K562 (cell line): ENCODE measurements around the gene GAS2L1. TPM values are rescaled to one million over a fixed set of nuclear protein-coding genes. Genes with fewer than 3 reads are reported as not detected.
A peak's percentile ranks its signal among the peaks of the same experiment; 100 is the strongest.

Experiments used
- ARID3B ChIP-seq: fragments of 250-450 bp; sonication (Bioruptor Pico); IDR thresholded peaks from 2 replicates; pipeline ENCODE4 v1.4.0; 2020; ENCODE audit warnings: borderline replicate concordance
- ATF1 ChIP-seq, 2 experiments: fragments of 450-650 bp in 1 of 2; IDR thresholded peaks; 2 replicates each; pipeline ENCODE4 v1.6.1; 2016; ENCODE audit warnings: missing compliant biosample characterization in 1 of 2, missing genetic modification characterization in 1 of 2
- BCOR ChIP-seq: fragments of 450-650 bp; IDR thresholded peaks from 2 replicates; pipeline ENCODE4 v1.6.1; 2016
- CEBPG ChIP-seq, 3 experiments: fragments of 200-800 bp in 1 of 3; sonication (Bioruptor generic) in 1 of 3; sonication (generic) in 1 of 3; formaldehyde crosslinking in 1 of 3; IDR thresholded peaks in 2 of 3; conservative IDR thresholded peaks in 1 of 3; 2 replicates each; pipeline versions ENCODE4 v1.6.1 to v1.8.0; 2016 to 2022; ENCODE audit warnings: missing compliant biosample characterization in 2 of 3, missing genetic modification characterization in 2 of 3, mild to moderate bottlenecking in 1 of 3, missing genetic modification reagents in 1 of 3
- CSDE1 ChIP-seq, 2 experiments: fragments of 450-650 bp; IDR thresholded peaks; 2 replicates each; pipeline ENCODE4 v1.6.1; 2016; ENCODE audit warnings: mild to moderate bottlenecking in 1 of 2
- CXXC5 ChIP-seq: fragments of 250-450 bp; sonication (Bioruptor Pico); IDR thresholded peaks from 2 replicates; pipeline ENCODE4 v1.8.0; 2022; ENCODE audit warnings: inconsistent platforms, mild to moderate bottlenecking, moderate library complexity
- HDAC1 ChIP-seq, 2 experiments: fragments of 450-650 bp; IDR thresholded peaks; 2 replicates each; pipeline ENCODE4 v1.6.1; 2016 to 2017; ENCODE audit warnings: inconsistent platforms in 1 of 2, mild to moderate bottlenecking in 1 of 2, moderate library complexity in 1 of 2
- HDAC2 ChIP-seq: fragments of 450-650 bp; IDR thresholded peaks from 2 replicates; pipeline ENCODE4 v1.6.1; 2016; ENCODE audit warnings: mild to moderate bottlenecking
- HMGN3 ChIP-seq: IDR thresholded peaks from 2 replicates; pipeline ENCODE4 v1.6.1; 2011; ENCODE audit warnings: borderline replicate concordance, low read depth, mild to moderate bottlenecking, mixed read lengths, low read length; ENCODE audit not compliant: insufficient read length; ENCODE audit errors: extremely low read depth
- LCOR ChIP-seq: sonication (generic); formaldehyde crosslinking; IDR thresholded peaks from 2 replicates; pipeline ENCODE4 v1.8.0; 2022; ENCODE audit warnings: mild to moderate bottlenecking, missing genetic modification reagents
- MEIS2 ChIP-seq: fragments of 450-650 bp; IDR thresholded peaks from 2 replicates; pipeline ENCODE4 v1.6.1; 2014; ENCODE audit warnings: mild to moderate bottlenecking; ENCODE audit not compliant: partially characterized antibody
- NR3C1 ChIP-seq: sonication (generic); formaldehyde crosslinking; IDR thresholded peaks from 2 replicates; pipeline ENCODE4 v1.8.1; 2022; ENCODE audit warnings: missing genetic modification reagents
- PCBP1 ChIP-seq: fragments of 200-400 bp; formaldehyde crosslinking; IDR thresholded peaks from 2 replicates; pipeline ENCODE4 v1.6.1; 2018; ENCODE audit warnings: mild to moderate bottlenecking, low read depth, low read length; ENCODE audit not compliant: poor library complexity, severe bottlenecking
- PML ChIP-seq: IDR thresholded peaks from 2 replicates; pipeline ENCODE4 v1.6.1; 2012; ENCODE audit warnings: low read length, inconsistent platforms
- RCOR1 ChIP-seq, 2 experiments: IDR thresholded peaks; 2 replicates each; pipeline ENCODE4 v1.6.1; 2012; ENCODE audit warnings: low read depth in 2 of 2, low read length in 2 of 2, borderline replicate concordance in 1 of 2, improper control_type of control experiment in 1 of 2
- SMARCA4 ChIP-seq: fragments of 450-650 bp; IDR thresholded peaks from 2 replicates; pipeline ENCODE4 v1.6.1; 2016
- STAT5A ChIP-seq: IDR thresholded peaks from 2 replicates; pipeline ENCODE4 v1.6.1; 2012; ENCODE audit warnings: low read length, inconsistent platforms, borderline replicate concordance
- UBTF ChIP-seq, 2 experiments: IDR thresholded peaks; 2 replicates each; pipeline ENCODE4 v1.6.1; 2012; ENCODE audit warnings: improper control_type of control experiment in 2 of 2, low read depth in 2 of 2, low read length in 2 of 2, borderline replicate concordance in 1 of 2
- VEZF1 ChIP-seq: fragments of 200-800 bp; sonication (Bioruptor generic); IDR thresholded peaks from 2 replicates; pipeline ENCODE4 v1.6.1; 2017; ENCODE audit warnings: missing genetic modification characterization, missing compliant biosample characterization
- ZNF395 ChIP-seq: fragments of 200-800 bp; sonication (Bioruptor generic); IDR thresholded peaks from 2 replicates; pipeline ENCODE4 v1.6.1; 2017; ENCODE audit warnings: missing genetic modification characterization, missing compliant biosample characterization
- polyA plus RNA-seq, 8 experiments: library from polyadenylated mRNA; depleted of rRNA in 4 of 8; stranded (reverse) in 5 of 8; unstranded in 3 of 8; fragments of >200 nt; fragmentation: Nextera tagmentation in 2 of 8; fragmentation: Illumina TruSeq in 1 of 8; extraction: Ambion mirVana in 2 of 8; extraction: Trizol in 1 of 8; gene quantifications; 2 replicates each; pipeline versions ENCODE4 v1.2.1 to v1.2.3, GENCODE V29; 2011 to 2014; ENCODE audit warnings: inconsistent platforms in 1 of 8, missing spikeins in 1 of 8
- total RNA-seq, 7 experiments: library from RNA; depleted of rRNA in 6 of 7; stranded (reverse); fragments of >200 nt in 6 of 7; fragmentation: Illumina TruSeq in 2 of 7; extraction: Trizol in 2 of 7; gene quantifications; 2 replicates each; pipeline versions ENCODE4 v1.2.1 to v1.2.3, GENCODE V29; 2011 to 2021; ENCODE audit warnings: low replicate concordance in 1 of 7

Gene GAS2L1
- total and polyA plus RNA-seq, 9 of the 15 experiments (the other 6 are each of a cell fraction or from before 2014, with no cell fraction given) = 0.56 to 19.7 (median 3.2) TPM

DNA sequence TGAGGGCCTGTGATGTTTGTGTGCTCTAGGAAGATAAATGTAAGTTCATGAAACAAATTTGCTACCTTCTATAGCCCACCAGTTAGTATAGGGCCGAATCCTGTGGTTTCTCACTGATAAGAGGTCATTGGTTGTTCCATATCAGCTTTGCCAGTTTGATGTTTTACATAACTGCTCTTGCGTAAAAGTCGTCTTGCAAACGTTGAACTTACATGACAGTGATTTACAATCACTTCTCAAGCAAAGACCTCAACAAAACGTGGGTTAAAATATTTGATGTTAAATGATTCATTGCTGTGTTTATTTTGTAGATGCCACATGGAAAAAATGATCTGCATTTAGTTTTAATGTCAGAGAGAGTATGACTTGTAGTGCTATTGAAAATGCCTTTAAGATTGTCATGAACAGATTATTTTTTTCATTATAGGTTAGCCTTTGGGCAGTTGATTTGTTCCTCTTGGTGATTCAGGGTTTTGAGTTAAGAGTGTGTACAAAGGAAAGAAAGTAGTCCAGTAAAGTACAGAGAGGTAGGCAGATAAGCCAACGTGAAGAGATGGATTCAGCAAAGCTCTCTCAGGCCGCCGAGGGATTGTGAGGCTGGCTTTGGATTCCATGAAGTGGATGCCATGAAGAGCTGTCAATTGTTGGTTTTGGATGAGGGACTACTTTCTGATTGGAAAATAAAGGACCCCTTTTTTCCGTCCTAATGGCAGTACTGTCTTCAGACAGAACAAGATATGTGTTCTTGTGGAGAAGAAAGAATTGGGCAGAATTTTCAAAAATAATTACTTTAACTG lies 35.8 kb upstream of the GAS2L1 start (continued):
- TF ChIP-seq LCOR (CRISPR knock-in tag) (peak; percentile 61; the same call in 1 of the 2 replicates), ARID3B (CRISPR knock-in tag) (no peak), STAT5A (peak; percentile 51; the same call in 1 of the 2 replicates), PML (0 out of 2 replicates have a peak, but pooled peaks have one; percentile 24), NR3C1 (CRISPR knock-in tag) (no peak), VEZF1 (CRISPR knock-in tag) (peak; percentile 42), HDAC1 (IDR thresholded peaks at IDR 0.05) (peak in 1 of 2 experiments; percentile 80; a peak in 2 of 4 replicates), CEBPG (CRISPR knock-in tag; IDR thresholded peaks at IDR 0.05) (no peak), CEBPG (tag; conservative IDR thresholded peaks at IDR 0.05 in 1 of 2, IDR thresholded peaks at IDR 0.05 in 1 of 2) (peak in 1 of 2 experiments; percentile 71; a peak in 2 of 4 replicates), CSDE1 (IDR thresholded peaks at IDR 0.05) (no peak), MEIS2 (peak; percentile 93), HMGN3 (no peak), UBTF (IDR thresholded peaks at IDR 0.05; ENCODE audit: borderline replicate concordance in 1 of 2, low read depth in 2 of 2, low read length in 2 of 2) (no peak), SMARCA4 (0 out of 2 replicates have a peak, but pooled peaks have one; percentile 30), BCOR (peak; percentile 22; the same call in 1 of the 2 replicates), CXXC5 (CRISPR knock-in tag) (peak; percentile 84), ATF1 (CRISPR knock-in tag; IDR thresholded peaks at IDR 0.05) (no peak), ATF1 (tag; IDR thresholded peaks at IDR 0.05) (peak; percentile 62), ZNF395 (CRISPR knock-in tag) (0 out of 2 replicates have a peak, but pooled peaks have one; percentile 25), PCBP1 (no peak), HDAC2 (peak; percentile 95), RCOR1 (IDR thresholded peaks at IDR 0.05; ENCODE audit: borderline replicate concordance in 1 of 2, low read depth in 2 of 2, low read length in 2 of 2) (peak in 1 of 2 experiments; percentile 98; a peak in 3 of 4 replicates)
